IPS-18a (cell line): ENCODE results near the gene GJB5.
"Not testable (repeated sequence)": the region's sequence is repeated elsewhere in the genome, so short reads cannot be mapped to it uniquely, and the experiment has no call there.

ENCODE experiments used
- H3K27ac ChIP-seq: one replicate; pipeline ENCODE4 v1.5.1; 2013; ENCODE audit warnings: low read length
- H3K27me3 ChIP-seq: one replicate; pipeline ENCODE4 v1.6.1; 2013; ENCODE audit warnings: mild to moderate bottlenecking, low read length; ENCODE audit not compliant: control insufficient read depth, insufficient read depth
- H3K36me3 ChIP-seq: one replicate; pipeline ENCODE4 v1.6.1; 2013; ENCODE audit warnings: low read depth, low read length; ENCODE audit not compliant: control insufficient read depth
- H3K4me1 ChIP-seq: one replicate; pipeline ENCODE4 v1.6.1; 2013; ENCODE audit warnings: low read depth, low read length; ENCODE audit not compliant: control insufficient read depth
- H3K4me3 ChIP-seq: one replicate; pipeline ENCODE4 v1.5.1; 2013; ENCODE audit warnings: low read length
- H3K9ac ChIP-seq: one replicate; pipeline ENCODE4 v1.6.1; 2013; ENCODE audit warnings: mild to moderate bottlenecking, low read length, moderate library complexity
- H3K9me3 ChIP-seq: one replicate; pipeline ENCODE4 v1.6.1; 2013; ENCODE audit warnings: low read depth, low read length; ENCODE audit not compliant: control insufficient read depth

GJB5 gene

GRCh38 chr1:34721646-34722355 is 33.0 kb upstream of the GJB5 start:
- Histone ChIP-seq H3K4me1 (no peaks in the 10 kb centered on the region), H3K9ac (no peak overlapping the region), H3K36me3 (no peaks in the 10 kb centered on the region), H3K27ac (no peak overlapping the region), H3K27me3 (no peaks in the 10 kb centered on the region), H3K4me3 (no peak overlapping the region), H3K9me3 (no peaks in the 10 kb centered on the region)

GRCh38 chr1:34726861-34727260 is 28.0 kb upstream of the GJB5 start:
- Histone ChIP-seq H3K9ac (no peak overlapping the region), H3K27ac (no peak overlapping the region), H3K36me3 (no peaks in the 10 kb centered on the region), H3K4me3 (no peak overlapping the region), H3K9me3 (no peaks in the 10 kb centered on the region), H3K4me1 (no peaks in the 10 kb centered on the region), H3K27me3 (no peaks in the 10 kb centered on the region)

- Histone ChIP-seq H3K4me3 (no peak overlapping the region), H3K9me3 (no peaks in the 10 kb centered on the region), H3K9ac (no peak overlapping the region), H3K27me3 (no peaks in the 10 kb centered on the region), H3K27ac (no peak overlapping the region), H3K36me3 (no peaks in the 10 kb centered on the region), H3K4me1 (no peaks in the 10 kb centered on the region)
Measured at GRCh38 chr1:34730485-34730884, 24.4 kb upstream of the GJB5 start.

GRCh38 chr1:34732831-34733230 is 22.0 kb upstream of the GJB5 start:
- H3K4me1 ChIP-seq, H3K9me3 ChIP-seq, H3K36me3 ChIP-seq, H3K27me3 ChIP-seq, H3K9ac ChIP-seq, H3K27ac ChIP-seq, H3K4me3 ChIP-seq: not testable (repeated sequence)

GRCh38 chr1:34736692-34737091 is 18.2 kb upstream of the GJB5 start:
- Histone ChIP-seq H3K9ac (no peak overlapping the region), H3K4me1 (no peaks in the 10 kb centered on the region), H3K27ac (no peak overlapping the region), H3K9me3 (no peaks in the 10 kb centered on the region), H3K4me3 (no peak overlapping the region), H3K27me3 (peaks cover under 1% of the 10 kb centered on the region), H3K36me3 (no peaks in the 10 kb centered on the region)

- H3K27ac ChIP-seq, H3K36me3 ChIP-seq, H3K4me1 ChIP-seq, H3K9ac ChIP-seq, H3K4me3 ChIP-seq, H3K9me3 ChIP-seq, H3K27me3 ChIP-seq: not testable (repeated sequence)
Measured at GRCh38 chr1:34737236-34737635, 17.6 kb upstream of the GJB5 start.

- H3K36me3 ChIP-seq, result no peaks in the 10 kb centered on the region
- H3K27me3 ChIP-seq, result peaks cover 9% of the 10 kb centered on the region
- H3K9me3 ChIP-seq, result no peaks in the 10 kb centered on the region
- no peak overlapping the region for H3K9ac ChIP-seq
- no peak overlapping the region for H3K4me3 ChIP-seq
- no peaks in the 10 kb centered on the region for H3K4me1 ChIP-seq
- H3K27ac ChIP-seq, result no peak overlapping the region
Measured at GRCh38 chr1:34739613-34740012, 15.2 kb upstream of the GJB5 start.

- H3K9me3 ChIP-seq, result no peaks in the 10 kb centered on the region
- H3K36me3 ChIP-seq, result no peaks in the 10 kb centered on the region
Measured at GRCh38 chr1:34740161-34740868, 14.5 kb upstream of the GJB5 start.

GRCh38 chr1:34742667-34743270 is 12.1 kb upstream of the GJB5 start:
- Histone ChIP-seq H3K9me3 (no peaks in the 10 kb centered on the region), H3K9ac (no peak overlapping the region), H3K4me1 (no peaks in the 10 kb centered on the region), H3K36me3 (no peaks in the 10 kb centered on the region), H3K27ac (no peak overlapping the region), H3K27me3 (peaks cover 9% of the 10 kb centered on the region), H3K4me3 (no peak overlapping the region)

More at GRCh38 chr1:34740161-34740868, 14.5 kb upstream of the GJB5 start:
- Histone ChIP-seq H3K27ac (no peak overlapping the region), H3K27me3 (peaks cover 9% of the 10 kb centered on the region), H3K4me1 (no peaks in the 10 kb centered on the region), H3K9ac (no peak overlapping the region), H3K4me3 (no peak overlapping the region)

- Histone ChIP-seq H3K4me1 (no peaks in the 10 kb centered on the region), H3K9ac (no peak overlapping the region), H3K36me3 (no peaks in the 10 kb centered on the region), H3K27ac (no peak overlapping the region), H3K27me3 (peaks cover 9% of the 10 kb centered on the region), H3K4me3 (no peak overlapping the region), H3K9me3 (no peaks in the 10 kb centered on the region)
Measured at GRCh38 chr1:34743775-34744174, 11.1 kb upstream of the GJB5 start.

GRCh38 chr1:34744851-34745250 is 10.0 kb upstream of the GJB5 start:
- H3K36me3 ChIP-seq, result no peaks in the 10 kb centered on the region
- no peak overlapping the region for H3K27ac ChIP-seq
- no peak overlapping the region for H3K9ac ChIP-seq
- no peaks in the 10 kb centered on the region for H3K4me1 ChIP-seq
- no peak overlapping the region for H3K4me3 ChIP-seq
- no peaks in the 10 kb centered on the region for H3K9me3 ChIP-seq
- H3K27me3 ChIP-seq, result peaks cover 9% of the 10 kb centered on the region

GRCh38 chr1:34745666-34746065 is 9.2 kb upstream of the GJB5 start:
- H3K27me3 ChIP-seq, result peaks cover 9% of the 10 kb centered on the region
- H3K4me3 ChIP-seq, result no peak overlapping the region
- no peaks in the 10 kb centered on the region for H3K36me3 ChIP-seq
- H3K27ac ChIP-seq, result no peak overlapping the region
- H3K4me1 ChIP-seq, result no peaks in the 10 kb centered on the region
- no peaks in the 10 kb centered on the region for H3K9me3 ChIP-seq
- H3K9ac ChIP-seq, result no peak overlapping the region
